ENCODE measurements around the gene EPB41. TPM values are rescaled to one million over a fixed set of nuclear protein-coding genes. Genes with fewer than 3 reads are reported as not detected.

The EPB41 gene
- polyA plus RNA-seq, 2 donors, result 10.2 to 12.0 TPM

GRCh38 chr1:28984311-28984684 is 69.9 kb downstream of the EPB41 start:
- Histone ChIP-seq H3K9me3 (ENCODE audit: control insufficient read depth in 2 of 2, insufficient read depth in 1 of 2, low read depth in 1 of 2, low read length in 1 of 2) (no peaks in the 10 kb centered on the region), H3K4me3 (ENCODE audit: low read depth in 1 of 2, low read length in 2 of 2) (no peak overlapping the region), H3K4me1 (ENCODE audit: control insufficient read depth in 2 of 2, insufficient read depth in 2 of 2, low read length in 1 of 2) (no peaks in the 10 kb centered on the region), H3K27me3 (ENCODE audit: control insufficient read depth in 1 of 2, insufficient read depth in 2 of 2, low read length in 2 of 2) (no peaks in the 10 kb centered on the region), H3K27ac (ENCODE audit: low read depth in 2 of 2, low read length in 1 of 2) (no peak overlapping the region), H3K36me3 (ENCODE audit: control insufficient read depth in 2 of 2, insufficient read depth in 2 of 2, low read length in 1 of 2) (peaks cover 0 to 2% of the 10 kb centered on the region in 2 donors)
- 90 to 99% methylated on average over 3 of the region's 3 CpGs for WGBS, 2 donors

GRCh38 chr1:28985427-28985826 is 71.1 kb downstream of the EPB41 start:
- WGBS, 2 donors, result 96 to 100% methylated on average over 1 of the region's 1 CpG
- H3K9me3 ChIP-seq (ENCODE audit: control insufficient read depth in 2 of 2, insufficient read depth in 1 of 2, low read depth in 1 of 2, low read length in 1 of 2), result no peaks in the 10 kb centered on the region
- no peaks in the 10 kb centered on the region for H3K27me3 ChIP-seq (ENCODE audit: control insufficient read depth in 1 of 2, insufficient read depth in 2 of 2, low read length in 2 of 2)
- no peak overlapping the region for H3K27ac ChIP-seq (ENCODE audit: low read depth in 2 of 2, low read length in 1 of 2)
- no peak overlapping the region for H3K4me3 ChIP-seq (ENCODE audit: low read depth in 1 of 2, low read length in 2 of 2)
- no peaks in the 10 kb centered on the region for H3K4me1 ChIP-seq (ENCODE audit: control insufficient read depth in 2 of 2, insufficient read depth in 2 of 2, low read length in 1 of 2)
- H3K36me3 ChIP-seq (ENCODE audit: control insufficient read depth in 2 of 2, insufficient read depth in 2 of 2, low read length in 1 of 2), result peaks cover 0 to 2% of the 10 kb centered on the region in 2 donors

- Histone ChIP-seq H3K27ac (ENCODE audit: low read depth in 2 of 2, low read length in 1 of 2) (no peak overlapping the region), H3K9me3 (ENCODE audit: control insufficient read depth in 2 of 2, insufficient read depth in 1 of 2, low read depth in 1 of 2, low read length in 1 of 2) (no peaks in the 10 kb centered on the region), H3K4me3 (ENCODE audit: low read depth in 1 of 2, low read length in 2 of 2) (no peak overlapping the region), H3K36me3 (ENCODE audit: control insufficient read depth in 2 of 2, insufficient read depth in 2 of 2, low read length in 1 of 2) (peaks cover 0 to 2% of the 10 kb centered on the region in 2 donors), H3K4me1 (ENCODE audit: control insufficient read depth in 2 of 2, insufficient read depth in 2 of 2, low read length in 1 of 2) (no peaks in the 10 kb centered on the region), H3K27me3 (ENCODE audit: control insufficient read depth in 1 of 2, insufficient read depth in 2 of 2, low read length in 2 of 2) (no peaks in the 10 kb centered on the region)
- WGBS, 2 donors, result 72 to 76% methylated on average over 10 of the region's 10 CpGs
Observed at GRCh38 chr1:28986306-28986910, 72.0 kb downstream of the EPB41 start.

GRCh38 chr1:29002792-29003191 is 88.4 kb downstream of the EPB41 start:
- no peaks in the 10 kb centered on the region for H3K36me3 ChIP-seq (ENCODE audit: control insufficient read depth in 2 of 2, insufficient read depth in 2 of 2, low read length in 1 of 2)
- H3K9me3 ChIP-seq (ENCODE audit: control insufficient read depth in 2 of 2, insufficient read depth in 1 of 2, low read depth in 1 of 2, low read length in 1 of 2), result no peaks in the 10 kb centered on the region
- H3K27me3 ChIP-seq (ENCODE audit: control insufficient read depth in 1 of 2, insufficient read depth in 2 of 2, low read length in 2 of 2), result no peaks in the 10 kb centered on the region
- H3K27ac ChIP-seq (ENCODE audit: low read depth in 2 of 2, low read length in 1 of 2), result no peak overlapping the region
- no peak overlapping the region for H3K4me3 ChIP-seq (ENCODE audit: low read depth in 1 of 2, low read length in 2 of 2)
- no peaks in the 10 kb centered on the region for H3K4me1 ChIP-seq (ENCODE audit: control insufficient read depth in 2 of 2, insufficient read depth in 2 of 2, low read length in 1 of 2)

DNA sequence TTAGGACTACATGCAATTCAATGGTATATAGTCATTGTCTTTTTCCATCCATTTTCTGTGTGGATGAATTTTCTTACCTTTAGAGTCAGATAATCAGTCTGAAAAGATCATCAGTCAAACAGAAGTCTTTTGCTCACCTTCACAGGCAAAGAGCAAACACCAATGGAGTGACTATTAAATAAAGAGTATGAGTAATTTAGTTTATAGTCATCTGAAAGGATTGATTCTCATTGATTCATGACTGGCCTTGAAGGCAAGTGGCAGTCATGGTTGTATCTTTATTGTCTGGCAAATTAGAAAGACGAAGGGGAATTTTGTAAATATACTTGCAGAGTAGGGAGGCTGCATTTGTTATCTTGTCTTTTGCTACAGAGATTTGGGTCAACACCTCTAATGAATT is 89.9 kb downstream of the EPB41 start:
- Histone ChIP-seq H3K4me1 (ENCODE audit: control insufficient read depth in 2 of 2, insufficient read depth in 2 of 2, low read length in 1 of 2) (no peaks in the 10 kb centered on the region), H3K9me3 (ENCODE audit: control insufficient read depth in 2 of 2, insufficient read depth in 1 of 2, low read depth in 1 of 2, low read length in 1 of 2) (no peaks in the 10 kb centered on the region), H3K27ac (ENCODE audit: low read depth in 2 of 2, low read length in 1 of 2) (no peak overlapping the region), H3K36me3 (ENCODE audit: control insufficient read depth in 2 of 2, insufficient read depth in 2 of 2, low read length in 1 of 2) (no peaks in the 10 kb centered on the region), H3K4me3 (ENCODE audit: low read depth in 1 of 2, low read length in 2 of 2) (no peak overlapping the region), H3K27me3 (ENCODE audit: control insufficient read depth in 1 of 2, insufficient read depth in 2 of 2, low read length in 2 of 2) (no peaks in the 10 kb centered on the region)
- 82 to 84% methylated on average over 1 of the region's 1 CpG for WGBS, 2 donors

DNA sequence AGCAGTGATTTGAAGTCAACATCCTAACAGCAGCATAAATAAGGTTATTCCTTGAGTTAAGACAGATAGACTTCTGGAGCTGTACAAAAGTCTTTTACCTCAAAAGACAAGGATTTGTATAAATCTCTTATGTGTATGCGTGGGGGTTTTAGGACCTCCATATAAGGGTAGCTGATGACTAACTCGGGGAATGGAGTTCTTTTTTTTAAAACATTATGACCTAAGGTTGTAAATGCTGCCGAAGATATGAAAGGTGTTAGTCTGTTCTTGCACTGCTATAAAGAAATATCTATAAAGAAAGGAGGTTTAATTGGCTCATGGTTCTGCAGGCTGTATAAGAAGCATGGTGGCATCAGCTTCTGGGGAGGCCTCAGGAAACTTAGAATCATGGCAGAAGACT is 90.4 kb downstream of the EPB41 start:
- 86 to 98% methylated on average over 3 of the region's 3 CpGs for WGBS, 2 donors
- no peaks in the 10 kb centered on the region for H3K9me3 ChIP-seq (ENCODE audit: control insufficient read depth in 2 of 2, insufficient read depth in 1 of 2, low read depth in 1 of 2, low read length in 1 of 2)

GRCh38 chr1:29011775-29012174 is 97.4 kb downstream of the EPB41 start:
- H3K9me3 ChIP-seq (ENCODE audit: control insufficient read depth in 2 of 2, insufficient read depth in 1 of 2, low read depth in 1 of 2, low read length in 1 of 2), result no peaks in the 10 kb centered on the region
- no peak overlapping the region for H3K4me3 ChIP-seq (ENCODE audit: low read depth in 1 of 2, low read length in 2 of 2)
- H3K27me3 ChIP-seq (ENCODE audit: control insufficient read depth in 1 of 2, insufficient read depth in 2 of 2, low read length in 2 of 2), result no peaks in the 10 kb centered on the region
- no peaks in the 10 kb centered on the region for H3K4me1 ChIP-seq (ENCODE audit: control insufficient read depth in 2 of 2, insufficient read depth in 2 of 2, low read length in 1 of 2)
- no peak overlapping the region for H3K27ac ChIP-seq (ENCODE audit: low read depth in 2 of 2, low read length in 1 of 2)
- no peaks in the 10 kb centered on the region for H3K36me3 ChIP-seq (ENCODE audit: control insufficient read depth in 2 of 2, insufficient read depth in 2 of 2, low read length in 1 of 2)
- WGBS, 2 donors, result 87 to 92% methylated on average over 3 of the region's 3 CpGs

More for the DNA sequence above, 90.4 kb downstream of the EPB41 start:
- H3K27me3 ChIP-seq (ENCODE audit: control insufficient read depth in 1 of 2, insufficient read depth in 2 of 2, low read length in 2 of 2), result no peaks in the 10 kb centered on the region
- no peaks in the 10 kb centered on the region for H3K4me1 ChIP-seq (ENCODE audit: control insufficient read depth in 2 of 2, insufficient read depth in 2 of 2, low read length in 1 of 2)
- H3K36me3 ChIP-seq (ENCODE audit: control insufficient read depth in 2 of 2, insufficient read depth in 2 of 2, low read length in 1 of 2), result no peaks in the 10 kb centered on the region
- H3K27ac ChIP-seq (ENCODE audit: low read depth in 2 of 2, low read length in 1 of 2), result no peak overlapping the region
- no peak overlapping the region for H3K4me3 ChIP-seq (ENCODE audit: low read depth in 1 of 2, low read length in 2 of 2)

GRCh38 chr1:29017235-29017634 is 102.9 kb downstream of the EPB41 start:
- H3K27ac ChIP-seq (ENCODE audit: low read depth in 2 of 2, low read length in 1 of 2), result no peak overlapping the region
- H3K9me3 ChIP-seq (ENCODE audit: control insufficient read depth in 2 of 2, insufficient read depth in 1 of 2, low read depth in 1 of 2, low read length in 1 of 2), result no peaks in the 10 kb centered on the region
- H3K4me1 ChIP-seq (ENCODE audit: control insufficient read depth in 2 of 2, insufficient read depth in 2 of 2, low read length in 1 of 2), result no peaks in the 10 kb centered on the region
- no peaks in the 10 kb centered on the region for H3K36me3 ChIP-seq (ENCODE audit: control insufficient read depth in 2 of 2, insufficient read depth in 2 of 2, low read length in 1 of 2)
- H3K27me3 ChIP-seq (ENCODE audit: control insufficient read depth in 1 of 2, insufficient read depth in 2 of 2, low read length in 2 of 2), result no peaks in the 10 kb centered on the region
- 85 to 88% methylated on average over 5 of the region's 5 CpGs for WGBS, 2 donors
- H3K4me3 ChIP-seq (ENCODE audit: low read depth in 1 of 2, low read length in 2 of 2), result no peak overlapping the region

DNA sequence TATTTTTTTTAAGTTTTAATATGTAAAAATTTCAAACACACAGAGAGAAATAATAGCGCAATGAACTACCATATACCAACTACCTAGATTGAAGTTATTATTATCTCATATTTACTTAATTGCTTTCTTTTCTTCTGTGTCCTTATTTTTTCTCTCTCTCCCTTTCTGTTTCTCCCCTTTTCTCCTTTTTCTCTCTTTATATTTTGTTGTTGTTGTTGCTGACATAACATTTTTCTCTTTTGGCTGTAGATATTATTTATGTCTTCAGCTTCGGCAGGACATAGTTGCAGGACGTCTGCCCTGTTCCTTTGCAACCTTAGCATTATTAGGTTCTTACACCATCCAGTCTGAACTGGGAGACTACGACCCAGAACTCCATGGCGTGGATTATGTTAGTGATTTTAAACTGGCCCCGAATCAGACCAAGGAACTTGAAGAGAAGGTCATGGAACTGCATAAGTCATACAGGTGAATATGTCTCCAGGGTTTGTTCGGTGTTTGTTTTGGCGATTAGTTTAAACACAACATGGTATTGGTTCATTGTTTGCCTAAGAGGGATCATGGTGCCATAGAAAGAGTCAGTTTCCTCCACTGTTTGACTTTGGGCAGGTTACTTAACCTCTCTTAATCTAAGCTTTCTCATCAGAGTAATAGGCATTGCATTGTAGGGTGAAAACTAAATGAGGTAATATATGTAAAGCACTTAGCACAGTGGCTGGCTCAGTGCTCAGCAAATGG is 103.8 kb downstream of the EPB41 start:
- H3K4me1 ChIP-seq (ENCODE audit: control insufficient read depth in 2 of 2, insufficient read depth in 2 of 2, low read length in 1 of 2), result no peaks in the 10 kb centered on the region
- no peak overlapping the region for H3K27ac ChIP-seq (ENCODE audit: low read depth in 2 of 2, low read length in 1 of 2)
- no peaks in the 10 kb centered on the region for H3K27me3 ChIP-seq (ENCODE audit: control insufficient read depth in 1 of 2, insufficient read depth in 2 of 2, low read length in 2 of 2)
- WGBS, 2 donors, result 91 to 92% methylated on average over 8 of the region's 8 CpGs
- H3K9me3 ChIP-seq (ENCODE audit: control insufficient read depth in 2 of 2, insufficient read depth in 1 of 2, low read depth in 1 of 2, low read length in 1 of 2), result no peaks in the 10 kb centered on the region
- no peak overlapping the region for H3K4me3 ChIP-seq (ENCODE audit: low read depth in 1 of 2, low read length in 2 of 2)
- H3K36me3 ChIP-seq (ENCODE audit: control insufficient read depth in 2 of 2, insufficient read depth in 2 of 2, low read length in 1 of 2), result no peaks in the 10 kb centered on the region

DNA sequence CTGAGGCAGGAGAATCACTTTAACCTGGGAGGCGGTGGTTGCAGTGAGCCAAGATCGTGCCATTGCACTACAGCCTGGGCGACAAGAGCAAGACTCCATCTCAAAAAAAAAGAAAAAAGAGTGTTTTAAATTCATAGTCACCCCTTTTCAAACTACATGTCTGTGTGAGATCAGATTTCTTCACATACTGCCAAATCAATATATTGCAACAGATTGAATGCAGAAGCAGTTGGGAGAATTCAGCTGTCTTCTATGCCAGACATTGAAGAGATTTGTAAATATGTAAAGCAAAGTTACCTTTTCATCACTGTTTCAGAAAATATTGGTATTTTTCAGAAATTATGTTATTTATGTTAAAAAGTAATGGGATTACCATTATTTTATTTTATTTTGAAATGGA is 108.3 kb downstream of the EPB41 start:
- 94 to 99% methylated on average over 3 of the region's 3 CpGs for WGBS, 2 donors
- H3K9me3 ChIP-seq (ENCODE audit: control insufficient read depth in 2 of 2, insufficient read depth in 1 of 2, low read depth in 1 of 2, low read length in 1 of 2), result no peaks in the 10 kb centered on the region

More for the DNA sequence above, 108.3 kb downstream of the EPB41 start:
- Histone ChIP-seq H3K4me1 (ENCODE audit: control insufficient read depth in 2 of 2, insufficient read depth in 2 of 2, low read length in 1 of 2) (no peaks in the 10 kb centered on the region), H3K4me3 (ENCODE audit: low read depth in 1 of 2, low read length in 2 of 2) (no peak overlapping the region), H3K27me3 (ENCODE audit: control insufficient read depth in 1 of 2, insufficient read depth in 2 of 2, low read length in 2 of 2) (no peaks in the 10 kb centered on the region), H3K27ac (ENCODE audit: low read depth in 2 of 2, low read length in 1 of 2) (no peak overlapping the region), H3K36me3 (ENCODE audit: control insufficient read depth in 2 of 2, insufficient read depth in 2 of 2, low read length in 1 of 2) (peaks cover 0 to 3% of the 10 kb centered on the region in 2 donors)

All from esophagus (tissue), 2 donors.